Esophagus squamous epithelium (tissue), 5 donors: ENCODE data around the gene PLXNB2. TPM values are rescaled to one million over a fixed set of nuclear protein-coding genes. Genes with fewer than 3 reads are reported as not detected.

Experiments
- DNase-seq: peaks from one replicate; lab custom pipeline; 2025; lab: John Stamatoyannopoulos, UW
- H3K27ac ChIP-seq, 4 donors: fragments of 200-600 bp; sonication (generic); one replicate each; pipeline ENCODE4 v1.5.1; 2016 to 2019; ENCODE audit warnings: mild to moderate bottlenecking in 1 of 4
- H3K27me3 ChIP-seq, 4 donors: fragments of 200-600 bp; sonication (generic); 1 replicate in 3 of 4; 2 replicates in 1 of 4; pipeline versions ENCODE4 v1.5.1 to v1.6.0; 2017 to 2021; ENCODE audit warnings: antibody characterized with exemption in 1 of 4
- H3K36me3 ChIP-seq, 3 donors: fragments of 200-600 bp; sonication (generic); one replicate each; pipeline ENCODE4 v1.5.1; 2016 to 2019
- H3K4me1 ChIP-seq, 3 donors: fragments of 200-600 bp; sonication (generic); one replicate each; pipeline ENCODE4 v1.5.1; 2017 to 2019
- H3K4me3 ChIP-seq, 4 donors: fragments of 200-600 bp; sonication (generic); 1 replicate in 3 of 4; 2 replicates in 1 of 4; pipeline ENCODE4 v1.5.1; 2016 to 2019; ENCODE audit warnings: mild to moderate bottlenecking in 2 of 4, moderate library complexity in 1 of 4
- H3K9me3 ChIP-seq, 3 donors: fragments of 200-600 bp; sonication (generic); one replicate each; pipeline ENCODE4 v1.5.1; 2016 to 2019
- CTCF ChIP-seq, 6 experiments: fragments of 450-650 bp in 4 of 6; fragments of 200-600 bp in 2 of 6; sonication (generic) in 2 of 6; IDR thresholded peaks; one replicate each; pipeline ENCODE4 v1.5.1; 2016 to 2019; ENCODE audit warnings: antibody characterized with exemption in 6 of 6, mild to moderate bottlenecking in 4 of 6, moderate library complexity in 4 of 6
- POLR2A ChIP-seq, 4 donors: fragments of 450-650 bp; IDR thresholded peaks; one replicate each; pipeline ENCODE4 v1.6.1; 2017; ENCODE audit warnings: antibody characterized with exemption in 4 of 4, mild to moderate bottlenecking in 4 of 4, moderate library complexity in 3 of 4
- WGBS, 2 donors: methylation state at CpG; one replicate each; pipeline ENCODE4 v1.1.5; 2018; 5-methylcytosine and 5-hydroxymethylcytosine counted together
- intact Hi-C: fragments of 100-400 bp; cut with DNase I; formaldehyde crosslinking; loops from one replicate; pipeline ENCODE4 v1.15.0; 2022
- total RNA-seq, 4 donors: library from RNA; depleted of rRNA; stranded (reverse); fragments of >200 nt; gene quantifications; one replicate each; pipeline ENCODE4 v1.1.0, GENCODE V29; 2016
- donor health status: DM: yes; HTN: yes; CAD: no.

Gene PLXNB2
- total RNA-seq, 4 donors from 2014 or later: 80.9 to 231 (median 129) TPM

DNA sequence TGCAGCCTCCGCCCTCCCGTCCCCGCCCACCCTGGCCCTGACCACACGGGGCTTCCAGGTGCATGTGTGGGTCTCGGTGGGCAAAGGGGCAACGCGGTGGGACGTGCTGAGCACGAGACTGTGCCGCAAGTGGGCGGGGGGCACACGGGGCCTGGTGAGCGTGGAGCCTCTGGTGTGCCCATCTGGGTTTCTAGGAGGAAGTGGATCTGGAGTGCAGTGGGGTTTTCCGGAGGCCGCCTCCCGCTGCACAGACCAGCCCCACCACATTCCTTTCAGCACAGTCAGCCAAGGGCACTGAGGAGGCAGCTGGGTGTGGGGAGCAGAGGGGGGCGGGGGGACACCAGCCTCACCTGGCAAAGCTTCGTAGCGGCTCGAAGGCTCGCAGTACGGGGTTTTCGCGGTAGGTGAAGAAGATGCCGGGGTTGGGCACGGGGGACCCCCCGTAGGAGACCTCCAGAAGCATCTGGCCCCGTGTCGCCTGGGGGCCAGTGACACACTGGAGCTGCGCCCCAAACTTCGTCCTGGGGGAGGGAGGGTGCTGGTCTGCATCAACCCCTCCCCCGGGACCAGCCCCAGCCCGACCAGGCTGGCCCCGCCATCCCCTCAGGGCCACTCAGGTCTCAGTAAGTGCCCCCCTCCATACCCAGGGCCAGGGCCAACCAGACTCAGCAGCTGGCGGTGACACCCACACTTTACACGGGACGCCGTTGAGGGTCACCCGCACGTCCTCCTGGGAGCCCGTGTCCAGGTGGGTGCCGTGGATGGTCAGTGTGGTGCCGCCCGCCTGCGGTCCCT lies 24.9 kb downstream of the PLXNB2 start:
- peak overlapping the region; percentile 75 to 89 (median 87) for H3K27ac ChIP-seq
- TF ChIP-seq POLR2A (IDR thresholded peaks at IDR 0.05): peak in 1 of 4 donors; percentile 14
- TF ChIP-seq CTCF (IDR thresholded peaks at IDR 0.05): peak in 1 of 6 experiments; percentile 4
- H3K4me1 ChIP-seq: peaks cover 14 to 95% (median 24%) of the 10 kb centered on the region in 3 donors
- H3K4me3 ChIP-seq: peak overlapping the region in 3 of 4 donors; percentile 18 to 40 (median 31)
- no peaks in the 10 kb centered on the region for H3K9me3 ChIP-seq
- DNase-seq: no peak
- H3K36me3 ChIP-seq: peaks cover 82 to 95% (median 82%) of the 10 kb centered on the region in 3 donors
- intact Hi-C loops: loop anchor here (5.0 kb wide), 1 partner anchor 50 kb away; no protein-coding TSS in a partner anchor
- WGBS, 2 donors: 15% methylated on average over 9 of the region's 45 CpGs; no CpG with 5 or more reads in 1 of the 2 donors
- H3K27me3 ChIP-seq: no peaks in the 10 kb centered on the region

DNA sequence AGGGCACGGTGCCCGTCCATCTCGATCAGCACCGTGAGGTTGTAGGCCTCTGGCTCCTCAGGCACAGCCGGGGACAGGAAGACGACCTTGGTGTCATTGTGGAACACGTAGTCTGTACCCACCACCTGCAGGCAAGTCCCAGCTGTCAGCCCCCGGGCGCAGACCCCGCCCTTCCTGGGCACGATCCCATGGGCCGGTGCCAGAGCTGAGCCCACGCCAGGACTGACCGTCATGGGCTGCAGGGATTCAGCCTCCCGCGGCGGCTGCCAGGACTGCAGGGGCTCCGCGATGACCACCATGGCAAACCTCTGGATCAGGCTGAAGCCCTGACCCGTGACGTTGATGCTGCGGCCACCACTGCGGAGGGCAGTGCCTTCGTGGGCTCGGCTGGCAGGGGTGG lies 25.5 kb downstream of the PLXNB2 start:
- WGBS, 2 donors: 20% methylated on average over 3 of the region's 25 CpGs; no CpG with 5 or more reads in 1 of the 2 donors
- DNase-seq: no peak
- H3K27me3 ChIP-seq: no peaks in the 10 kb centered on the region
- H3K4me3 ChIP-seq: peak overlapping the region in 3 of 4 donors; percentile 18 to 40 (median 31)
- intact Hi-C loops: loop anchor here (5.0 kb wide), 1 partner anchor 50 kb away; no protein-coding TSS in a partner anchor
- TF ChIP-seq POLR2A (IDR thresholded peaks at IDR 0.05): no peak
- no peak for TF ChIP-seq CTCF (IDR thresholded peaks at IDR 0.05)
- H3K4me1 ChIP-seq: peaks cover 14 to 95% (median 24%) of the 10 kb centered on the region in 3 donors
- H3K9me3 ChIP-seq: no peaks in the 10 kb centered on the region
- peaks cover 80 to 95% (median 80%) of the 10 kb centered on the region in 3 donors for H3K36me3 ChIP-seq
- H3K27ac ChIP-seq: peak overlapping the region; percentile 74 to 89 (median 87)

GRCh38 chr22:50281384-50281760 lies 26.1 kb downstream of the PLXNB2 start:
- TF ChIP-seq POLR2A (IDR thresholded peaks at IDR 0.05): no peak
- no peak for TF ChIP-seq CTCF (IDR thresholded peaks at IDR 0.05)
- no peak for DNase-seq
- Histone ChIP-seq H3K27ac (peak overlapping the region; percentile 74 to 89 (median 87)), H3K4me3 (no peak overlapping the region), H3K9me3 (no peaks in the 10 kb centered on the region), H3K27me3 (no peaks in the 10 kb centered on the region), H3K4me1 (peaks cover 11 to 95% (median 24%) of the 10 kb centered on the region in 3 donors), H3K36me3 (peaks cover 78 to 95% (median 79%) of the 10 kb centered on the region in 3 donors)
- intact Hi-C loops: loop anchor here (5.0 kb wide), 1 partner anchor 51 kb away; no protein-coding TSS in a partner anchor
- 90 to 96% methylated on average over 10 to 22 of the region's 36 CpGs for WGBS, 2 donors

DNA sequence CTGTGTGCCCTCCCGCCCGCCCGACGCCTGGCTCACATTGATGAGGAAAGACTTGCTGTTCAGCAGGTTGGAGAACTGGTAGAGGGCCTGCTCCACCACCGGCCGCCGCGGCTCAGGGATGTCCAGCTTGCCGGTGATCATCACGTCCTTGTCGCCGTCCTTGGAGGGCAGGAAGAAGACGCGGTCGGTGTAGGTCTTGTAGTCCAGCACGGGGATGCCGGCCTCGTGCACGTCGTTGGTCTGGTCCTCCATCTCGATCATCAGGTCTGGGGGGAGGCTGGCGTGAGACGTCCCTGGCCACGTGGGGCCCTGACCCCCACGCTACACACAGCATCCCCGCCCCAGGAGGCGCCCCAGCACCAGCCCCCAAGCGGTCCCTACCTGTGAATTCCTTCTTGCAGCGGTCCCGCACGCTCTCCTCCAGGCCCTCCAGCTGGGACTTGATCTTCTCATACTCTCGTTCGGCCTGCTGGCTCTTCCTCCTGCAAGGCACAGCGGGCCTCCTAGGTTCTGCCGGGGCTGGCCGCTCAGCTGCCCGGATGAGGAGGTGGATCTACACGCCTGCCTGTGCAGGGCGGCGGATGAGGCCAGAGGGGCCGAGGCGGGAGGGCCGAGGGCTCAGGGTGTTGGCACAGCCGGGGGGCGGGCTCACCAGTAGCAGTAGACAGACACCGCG lies 26.6 kb downstream of the PLXNB2 start:
- Histone ChIP-seq H3K27me3 (no peaks in the 10 kb centered on the region), H3K9me3 (no peaks in the 10 kb centered on the region), H3K27ac (peak overlapping the region; percentile 74 to 89 (median 87)), H3K4me3 (no peak overlapping the region), H3K36me3 (peaks cover 78 to 95% (median 78%) of the 10 kb centered on the region in 3 donors), H3K4me1 (peaks cover 11 to 95% (median 24%) of the 10 kb centered on the region in 3 donors)
- WGBS, 2 donors: 90 to 91% methylated on average over 29 to 31 of the region's 47 CpGs
- intact Hi-C loops: loop anchor here (5.0 kb wide), 1 partner anchor 51 kb away; no protein-coding TSS in a partner anchor
- DNase-seq: no peak
- TF ChIP-seq CTCF (IDR thresholded peaks at IDR 0.05) (no peak), POLR2A (IDR thresholded peaks at IDR 0.05) (no peak)
